ENCODE measurements around the gene GARIN5A.

- no peak for TF ChIP-seq CTCF (IDR thresholded peaks at IDR 0.05)
- TF ChIP-seq POLR2A (IDR thresholded peaks at IDR 0.05) = no peak
These were observed 16.4 kb downstream of the GARIN5A start for GRCh38 chr19:50460161-50460765.
